ENCODE data around the gene DCAF8. TPM values are rescaled to one million over a fixed set of nuclear protein-coding genes. Genes with fewer than 3 reads are reported as not detected.

The DCAF8 gene
- total RNA-seq, 1 experiment from 2014 or later: 98.1 TPM

DNA sequence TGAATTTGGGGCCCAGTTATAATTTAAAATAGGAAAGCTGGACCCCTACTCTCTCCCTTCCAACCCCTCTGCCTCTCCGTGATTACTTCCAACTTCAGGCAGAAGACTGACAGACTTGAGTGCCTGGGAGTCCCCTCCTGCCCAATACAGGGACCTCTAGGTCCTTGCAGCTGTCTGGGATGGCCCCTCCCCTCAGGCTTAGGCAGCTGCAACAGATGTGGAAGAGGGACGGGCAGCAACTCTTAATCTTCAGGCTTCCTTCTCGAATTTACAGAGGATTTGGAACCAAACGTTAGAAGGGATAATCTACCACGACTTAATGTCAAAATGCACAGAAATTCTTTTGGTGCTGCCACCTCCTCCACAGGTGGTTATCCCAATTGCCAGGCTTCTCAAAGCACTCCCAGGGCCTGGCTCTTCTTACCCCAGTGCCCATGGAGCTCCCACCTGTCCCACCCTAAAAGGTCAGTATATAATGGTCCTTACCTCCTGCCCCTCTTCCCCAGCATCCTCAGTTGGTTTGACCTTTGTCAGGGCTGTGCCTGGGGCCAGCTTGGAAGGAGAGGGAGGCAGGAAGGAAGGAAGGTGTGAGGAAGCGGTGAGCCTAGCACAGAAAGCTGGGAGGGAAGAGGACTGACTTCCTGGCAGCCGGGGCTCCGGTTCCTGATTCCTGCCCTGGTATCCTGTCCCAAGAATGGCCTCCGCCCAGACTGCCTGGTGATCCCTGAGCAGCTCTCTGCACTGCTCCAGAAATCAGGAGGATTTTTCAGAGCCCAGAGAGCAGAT lies 54.4 kb downstream of the DCAF8 start:
- Histone ChIP-seq H3K9ac (ENCODE audit: low read length) (no peak overlapping the region), H3K36me3 (ENCODE audit: control insufficient read depth in 1 of 2, insufficient read depth in 2 of 2, low read length in 2 of 2) (peaks cover 15 to 35% of the 10 kb centered on the region in 2 experiments; a peak in 3 of 4 replicates), H3K79me2 (ENCODE audit: insufficient read depth, low read length) (peaks cover 48% of the 10 kb centered on the region), H3K9me2 (ENCODE audit: insufficient read depth) (no peaks in the 10 kb centered on the region), H3K27ac (ENCODE audit: low read depth, low read length) (no peak overlapping the region), H2AFZ (ENCODE audit: low read depth, low read length, poor library complexity, severe bottlenecking) (no peak overlapping the region), H3K27me3 (ENCODE audit: insufficient read depth, low read length) (no peaks in the 10 kb centered on the region), H3K4me2 (ENCODE audit: low read length) (no peak overlapping the region), H4K20me1 (ENCODE audit: insufficient read depth) (0 out of 2 replicates have a peak, but pooled peaks cover 4% of the 10 kb centered on the region), H3K4me3 (replicated peaks in 1 of 2; ENCODE audit: low read depth in 1 of 2, low read length in 2 of 2) (no peak overlapping the region), H3K4me1 (ENCODE audit: control insufficient read depth in 1 of 2, insufficient read depth in 2 of 2, low read length in 2 of 2) (peaks cover 12 to 20% of the 10 kb centered on the region in 2 experiments; a peak in 3 of 4 replicates), H3K9me3 (ENCODE audit: control insufficient read depth in 1 of 2, insufficient read depth in 1 of 2, low read depth in 1 of 2, low read length in 2 of 2) (no peaks in the 10 kb centered on the region)
- BruUV-seq (replicated peaks): no TSS peak
- TF ChIP-seq MAX (IDR thresholded peaks at IDR 0.05): no peak
- no peak for TF ChIP-seq RAD21 (IDR thresholded peaks at IDR 0.05; ENCODE audit: low read depth)
- no peak for TF ChIP-seq EZH2phosphoT487 (IDR thresholded peaks at IDR 0.05; ENCODE audit: borderline replicate concordance)
- no peak for TF ChIP-seq YY1 (IDR thresholded peaks at IDR 0.05; ENCODE audit: extremely low read depth, insufficient replicate concordance, low read depth, low read length)
- ChIA-PET CTCF (interaction anchor here (1.5 kb wide), 1 partner anchor 107 kb away, joined by 3 read pairs; no protein-coding TSS in a partner anchor), RAD21 (ENCODE audit: low non-redundant PET in 1 of 2, low total read pairs in 2 of 2, uncharacterized antibody in 2 of 2, unreplicated experiment in 2 of 2) (no interaction called here), POLR2A (interaction anchor here (0.6 kb wide), 1 partner anchor 8 kb away, joined by 6 read pairs; no protein-coding TSS in a partner anchor)
- DNase-seq (ENCODE audit: low read depth, low spot score) (no peak), ATAC-seq (no peak)
- intact Hi-C loops (cut with micrococcal nuclease): no loop called here

- Histone ChIP-seq H3K9me2 (ENCODE audit: insufficient read depth) (no peaks in the 10 kb centered on the region), H3K9ac (ENCODE audit: low read length) (no peak overlapping the region), H2AFZ (ENCODE audit: low read depth, low read length, poor library complexity, severe bottlenecking) (no peak overlapping the region), H3K27ac (ENCODE audit: low read depth, low read length) (no peak overlapping the region), H3K4me1 (ENCODE audit: control insufficient read depth in 1 of 2, insufficient read depth in 2 of 2, low read length in 2 of 2) (peaks cover 12 to 20% of the 10 kb centered on the region in 2 experiments; a peak in 3 of 4 replicates), H3K4me3 (replicated peaks in 1 of 2; ENCODE audit: low read depth in 1 of 2, low read length in 2 of 2) (no peak overlapping the region), H3K9me3 (ENCODE audit: control insufficient read depth in 1 of 2, insufficient read depth in 1 of 2, low read depth in 1 of 2, low read length in 2 of 2) (no peaks in the 10 kb centered on the region), H3K4me2 (ENCODE audit: low read length) (peak overlapping the region; percentile 90), H3K27me3 (ENCODE audit: insufficient read depth, low read length) (no peaks in the 10 kb centered on the region), H3K36me3 (ENCODE audit: control insufficient read depth in 1 of 2, insufficient read depth in 2 of 2, low read length in 2 of 2) (peaks cover 10 to 29% of the 10 kb centered on the region in 2 experiments; a peak in 3 of 4 replicates), H3K79me2 (ENCODE audit: insufficient read depth, low read length) (peaks cover 48% of the 10 kb centered on the region), H4K20me1 (ENCODE audit: insufficient read depth) (0 out of 2 replicates have a peak, but pooled peaks cover 4% of the 10 kb centered on the region)
- no peak for ATAC-seq
- POLR2A ChIA-PET: interaction anchor here (0.6 to 1.5 kb wide), 2 partner anchors 8 to 12 kb away, joined by 6 read pairs; no protein-coding TSS in a partner anchor
- intact Hi-C loops (cut with micrococcal nuclease): no loop called here
- no TSS peak for BruUV-seq (replicated peaks)
- RAD21 ChIA-PET (ENCODE audit: low non-redundant PET in 1 of 2, low total read pairs in 2 of 2, uncharacterized antibody in 2 of 2, unreplicated experiment in 2 of 2): no interaction called here
- DNase-seq (ENCODE audit: low read depth, low spot score): no peak
- CTCF ChIA-PET: interaction anchor here (1.5 kb wide), 1 partner anchor 106 kb away, joined by 3 read pairs; no protein-coding TSS in a partner anchor
- no peak for TF ChIP-seq TCF7L2 (IDR thresholded peaks at IDR 0.05; ENCODE audit: borderline replicate concordance, extremely low read depth, insufficient read depth, insufficient read length)
- no peak for TF ChIP-seq EGR1 (IDR thresholded peaks at IDR 0.05; ENCODE audit: low read depth)
- no peak for TF ChIP-seq MAX (IDR thresholded peaks at IDR 0.05)
- TF ChIP-seq POLR2AphosphoS5 (IDR thresholded peaks at IDR 0.05; ENCODE audit: low read depth, low read length): no peak
- TF ChIP-seq RAD21 (IDR thresholded peaks at IDR 0.05; ENCODE audit: low read depth): no peak
- no peak for TF ChIP-seq YY1 (IDR thresholded peaks at IDR 0.05; ENCODE audit: extremely low read depth, insufficient replicate concordance, low read depth, low read length)
- TF ChIP-seq ATF3 (IDR thresholded peaks at IDR 0.05): no peak
- no peak for TF ChIP-seq ZBTB33 (IDR thresholded peaks at IDR 0.05; ENCODE audit: extremely low read depth, insufficient replicate concordance, low read length)
Observed at GRCh38 chr1:160207118-160207650, 55.2 kb downstream of the DCAF8 start.
